Endothelial cell of umbilical vein (primary cell): Measurements from ENCODE around the gene PPP1R13L. TPM values are rescaled to one million over a fixed set of nuclear protein-coding genes. Genes with fewer than 3 reads are reported as not detected.

Experiments used
- BruUV-seq: library from RNA; stranded (reverse); fragments of 400-500 nt; replicated peaks from 2 replicates; lab custom pipeline; 2021; lab: Mats Ljungman, UMichigan
- CTCF ChIA-PET: fragments of 300-600, 350-600 bp; sonication (Branson Sonifier 250); formaldehyde crosslinking; loops from one replicate; lab custom pipeline; 2021; ENCODE audit warnings: antibody characterized with exemption, inconsistent platforms; lab: Charles Lee
- POLR2A ChIA-PET: fragments of 300-600, 350-600 bp; sonication (Branson Sonifier 250); formaldehyde crosslinking; loops from one replicate; lab custom pipeline; 2021; ENCODE audit warnings: antibody characterized with exemption, inconsistent platforms; lab: Charles Lee
- DNase-seq: peaks from one replicate; pipeline ENCODE4 v3.0.0-alpha.2; 2011; ENCODE audit warnings: low read depth, low spot score
- FAIRE-seq: peaks from 2 replicates; lab custom pipeline; 2011; peaks lifted over from hg19 to GRCh38; lab: Jason Lieb, UNC
- H2AFZ ChIP-seq: 2 replicates; pipeline ENCODE4 v1.6.0; 2012; ENCODE audit warnings: low read depth, low read length, control low read depth, inconsistent platforms
- H3K27ac ChIP-seq: 2 replicates; pipeline ENCODE4 v1.5.1; 2011; ENCODE audit warnings: low read depth, mild to moderate bottlenecking, control low read depth, low read length, moderate library complexity; ENCODE audit not compliant: insufficient read depth
- H3K27me3 ChIP-seq, 2 experiments: 2 replicates each; pipeline versions ENCODE4 v1.6.0 to v1.6.1; 2011; ENCODE audit warnings: low read length in 2 of 2, mixed read lengths in 1 of 2; ENCODE audit not compliant: control insufficient read depth in 2 of 2, insufficient read depth in 2 of 2
- H3K36me3 ChIP-seq, 2 experiments: 2 replicates in 1 of 2; 3 replicates in 1 of 2; pipeline ENCODE4 v1.5.1; 2011; ENCODE audit warnings: low read length in 2 of 2, mild to moderate bottlenecking in 1 of 2, moderate library complexity in 1 of 2; ENCODE audit not compliant: control insufficient read depth in 2 of 2, insufficient read depth in 2 of 2; ENCODE audit errors: extremely low read depth in 1 of 2
- H3K4me1 ChIP-seq: 3 replicates; pipeline ENCODE4 v1.5.1; 2011; ENCODE audit warnings: mild to moderate bottlenecking, low read length; ENCODE audit not compliant: control insufficient read depth, insufficient read depth; ENCODE audit errors: extremely low read depth
- H3K4me2 ChIP-seq: 2 replicates; pipeline ENCODE4 v1.6.1; 2011; ENCODE audit warnings: low read length, control low read depth, mixed read lengths; ENCODE audit not compliant: insufficient read depth
- H3K4me3 ChIP-seq, 3 experiments: fragments of 200-600 bp in 1 of 3; sonication (generic), shearing (Covaris generic) in 1 of 3; replicated peaks in 1 of 3; 2 replicates each; pipeline ENCODE4 v1.5.1; 2011 to 2016; ENCODE audit warnings: control low read depth in 3 of 3, low read length in 3 of 3, mild to moderate bottlenecking in 2 of 3, inconsistent platforms in 1 of 3, low read depth in 1 of 3, moderate library complexity in 1 of 3; ENCODE audit not compliant: insufficient read depth in 1 of 3
- H3K79me2 ChIP-seq: 2 replicates; pipeline ENCODE4 v1.6.0; 2012; ENCODE audit warnings: low read length, inconsistent platforms; ENCODE audit not compliant: control insufficient read depth, insufficient read depth
- H3K9ac ChIP-seq: replicated peaks from 2 replicates; pipeline ENCODE3; 2011; ENCODE audit warnings: low read length, control low read depth; ENCODE audit not compliant: insufficient read depth; ENCODE audit errors: extremely low read depth
- H3K9me1 ChIP-seq: replicated peaks from 3 replicates; pipeline ENCODE4 v1.6.0; 2011; ENCODE audit warnings: mild to moderate bottlenecking, low read length; ENCODE audit not compliant: control insufficient read depth, insufficient read depth; ENCODE audit errors: extremely low read depth
- H3K9me3 ChIP-seq: replicated peaks from 2 replicates; pipeline ENCODE4 v1.5.1; 2012; ENCODE audit warnings: low read length, inconsistent platforms; ENCODE audit not compliant: control insufficient read depth, insufficient read depth
- H4K20me1 ChIP-seq: replicated peaks from 2 replicates; pipeline ENCODE3; 2011; ENCODE audit warnings: mild to moderate bottlenecking, low read length; ENCODE audit not compliant: control insufficient read depth, insufficient read depth; ENCODE audit errors: extremely low read depth
- CTCF ChIP-seq, 2 donors: IDR thresholded peaks; 1 replicate in 1 of 2; 2 replicates in 1 of 2; pipeline ENCODE4 v1.5.1; 2011; ENCODE audit warnings: low read length in 2 of 2, mild to moderate bottlenecking in 2 of 2, moderate library complexity in 2 of 2, control low read depth in 1 of 2, inconsistent platforms in 1 of 2, low read depth in 1 of 2; ENCODE audit not compliant: insufficient read depth in 1 of 2; ENCODE audit errors: extremely low read depth in 1 of 2
- EZH2 ChIP-seq: IDR thresholded peaks from 2 replicates; pipeline ENCODE4 v1.6.1; 2012; ENCODE audit warnings: borderline replicate concordance, low read depth, mild to moderate bottlenecking, moderate library complexity, low read length, inconsistent platforms; ENCODE audit not compliant: severe bottlenecking
- FOS ChIP-seq: IDR thresholded peaks from 2 replicates; pipeline ENCODE4 v1.6.1; 2011; ENCODE audit warnings: mild to moderate bottlenecking, low read length, moderate library complexity, borderline replicate concordance; ENCODE audit not compliant: insufficient read depth
- GATA2 ChIP-seq: IDR thresholded peaks from 2 replicates; pipeline ENCODE4 v1.7.0; 2011; ENCODE audit warnings: low read depth, mild to moderate bottlenecking, moderate library complexity, mixed read lengths, low read length; ENCODE audit not compliant: insufficient read length, insufficient read depth
- JUN ChIP-seq: IDR thresholded peaks from 2 replicates; pipeline ENCODE4 v1.6.1; 2011; ENCODE audit warnings: borderline replicate concordance, low read depth; ENCODE audit not compliant: insufficient read length, insufficient read depth
- MAX ChIP-seq: IDR thresholded peaks from 2 replicates; pipeline ENCODE4 v1.6.1; 2011; ENCODE audit not compliant: insufficient read depth, insufficient read length
- MYC ChIP-seq: IDR thresholded peaks from one replicate; pipeline ENCODE4 v1.6.1; 2011; ENCODE audit warnings: mild to moderate bottlenecking, low read depth, low read length
- POLR2A ChIP-seq: IDR thresholded peaks from 2 replicates; pipeline ENCODE4 v1.6.1; 2012; ENCODE audit warnings: low read depth, mild to moderate bottlenecking, control low read depth, low read length
- POLR2AphosphoS5 ChIP-seq: IDR thresholded peaks from 2 replicates; pipeline ENCODE4 v1.6.1; 2012; ENCODE audit warnings: low read depth, mild to moderate bottlenecking, control low read depth, low read length, moderate library complexity; ENCODE audit not compliant: insufficient read depth
- dilution Hi-C: fragments of 300-500 bp; cut with MboI; formaldehyde crosslinking; loops from one replicate; pipeline ENCODE4 v1.15.0; 2019; ENCODE audit warnings: low sequenced_read_pairs; ENCODE audit not compliant: extremely low pct_ligation_motif_present
- intact Hi-C: fragments of 100-400 bp; cut with micrococcal nuclease; formaldehyde crosslinking; loops from one replicate; pipeline ENCODE4 v1.10.0; 2022
- polyA plus RNA-seq, 4 experiments: library from polyadenylated mRNA; depleted of rRNA in 3 of 4; stranded (reverse) in 3 of 4; unstranded in 1 of 4; fragments of >200 nt; gene quantifications; 2 replicates each; pipeline versions ENCODE4 v1.2.1 to v1.2.3, GENCODE V29; 2011 to 2012; ENCODE audit warnings: missing spikeins in 1 of 4
- total RNA-seq: library from RNA; stranded (reverse); gene quantifications from 2 replicates; pipeline ENCODE4 v1.2.3, GENCODE V29; 2021

The PPP1R13L gene
- total and polyA plus RNA-seq, 2 donors (not counting 3 experiments of a cell fraction or from before 2014, with no cell fraction given), result 28.5 to 77.4 TPM

- no TSS peak for BruUV-seq
- no peak for TF ChIP-seq POLR2A
- CTCF ChIA-PET, result interaction anchor here (0.8 kb wide), 1 partner anchor 150 kb away, joined by 3 read pairs; no protein-coding TSS in a partner anchor
- H3K27me3 ChIP-seq, result no peaks in the 10 kb centered on the region
- no peaks in the 10 kb centered on the region for H3K79me2 ChIP-seq
- H3K4me1 ChIP-seq, result no peaks in the 10 kb centered on the region
- H3K9ac ChIP-seq, result no peak overlapping the region
- no peak for FAIRE-seq
- no peak overlapping the region for H2AFZ ChIP-seq
- no peak overlapping the region for H3K4me3 ChIP-seq
- POLR2A ChIA-PET, result interaction anchor here (0.6 kb wide), 1 partner anchor 90 kb away, joined by 4 read pairs; no protein-coding TSS in a partner anchor
- dilution Hi-C loops, result no loop called here
- H3K27ac ChIP-seq, result no peak overlapping the region
- no peak overlapping the region for H3K4me2 ChIP-seq
- no peaks in the 10 kb centered on the region for H3K9me1 ChIP-seq
- H4K20me1 ChIP-seq, result no peaks in the 10 kb centered on the region
- DNase-seq, result no peak
- peaks cover 6 to 36% of the 10 kb centered on the region in 2 experiments for H3K36me3 ChIP-seq
- intact Hi-C loops, result no loop called here
- no peaks in the 10 kb centered on the region for H3K9me3 ChIP-seq
Measured at GRCh38 chr19:45350477-45351058, 54.3 kb downstream of the PPP1R13L start.

GRCh38 chr19:45349430-45349941, 55.4 kb downstream of the PPP1R13L start:
- TF ChIP-seq POLR2AphosphoS5 (no peak), GATA2 (no peak), POLR2A (no peak), EZH2 (no peak), JUN (no peak), MAX (no peak), CTCF (IDR thresholded peaks at IDR 0.05; ENCODE audit: extremely low read depth in 1 of 2, insufficient read depth in 1 of 2, low read depth in 1 of 2, low read length in 2 of 2) (no peak), FOS (no peak), MYC (no peak)
- no peak overlapping the region for H3K4me3 ChIP-seq
- H4K20me1 ChIP-seq, result no peaks in the 10 kb centered on the region
- no peak overlapping the region for H2AFZ ChIP-seq
- no peaks in the 10 kb centered on the region for H3K79me2 ChIP-seq
- FAIRE-seq (no peak), DNase-seq (no peak)
- dilution Hi-C loops, result no loop called here
- peaks cover 3 to 28% of the 10 kb centered on the region in 2 experiments for H3K36me3 ChIP-seq
- no TSS peak for BruUV-seq
- no peak overlapping the region for H3K27ac ChIP-seq
- H3K9me1 ChIP-seq, result no peaks in the 10 kb centered on the region
- no peak overlapping the region for H3K4me2 ChIP-seq
- H3K9me3 ChIP-seq, result no peaks in the 10 kb centered on the region
- no peaks in the 10 kb centered on the region for H3K4me1 ChIP-seq
- intact Hi-C loops, result no loop called here
- CTCF ChIA-PET, result interaction anchor here (0.8 kb wide), 1 partner anchor 149 kb away, joined by 3 read pairs; no protein-coding TSS in a partner anchor
- no peaks in the 10 kb centered on the region for H3K27me3 ChIP-seq
- POLR2A ChIA-PET, result no interaction called here
- H3K9ac ChIP-seq, result no peak overlapping the region
